ENCODE results near the gene UQCC2.

DNA sequence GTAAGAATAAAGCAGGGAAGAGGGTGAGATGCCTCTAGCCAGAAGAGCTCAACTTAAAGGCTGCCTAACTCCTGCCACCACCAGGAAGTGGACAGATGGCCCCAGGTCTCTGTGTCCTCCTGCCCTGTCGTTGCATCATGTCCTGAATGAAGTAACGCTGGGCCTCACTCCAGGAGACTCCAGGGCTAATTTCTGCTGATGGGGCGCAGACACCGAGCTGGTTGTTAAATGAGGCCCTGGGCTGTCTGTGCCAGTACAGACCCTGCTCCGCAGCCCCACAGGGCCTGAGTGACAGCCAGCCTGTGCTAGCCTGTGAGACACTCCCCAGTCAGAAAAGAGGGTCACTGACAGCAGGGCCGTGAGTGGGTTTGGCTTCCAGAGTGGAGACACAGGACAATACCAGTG, 28.7 kb upstream of the UQCC2 start:
- TF ChIP-seq CTCF (IDR thresholded peaks at IDR 0.05; ENCODE audit: insufficient read depth, low read length) (no peak), POLR2AphosphoS5 (IDR thresholded peaks at IDR 0.05; ENCODE audit: low read depth) (no peak)

Data from HL-60 (cell line).